A673 (cell line): ENCODE measurements around the gene ZC3H11A. TPM values are rescaled to one million over a fixed set of nuclear protein-coding genes. Genes with fewer than 3 reads are reported as not detected.
A peak's percentile ranks its signal among the peaks of the same experiment; 100 is the strongest.

Source experiments
- BruUV-seq: library from RNA; stranded (reverse); fragments of 400-500 nt; replicated peaks from 2 replicates; lab custom pipeline; 2021; lab: Mats Ljungman, UMichigan
- CTCF ChIA-PET: fragments of 300-600 bp; sonication (Branson Sonifier 250); formaldehyde crosslinking; loops from one replicate; lab custom pipeline; 2022; ENCODE audit warnings: antibody characterized with exemption; lab: Charles Lee
- POLR2A ChIA-PET: fragments of 300-600 bp; sonication (Branson Sonifier 250); formaldehyde crosslinking; loops from one replicate; lab custom pipeline; 2022; ENCODE audit warnings: antibody characterized with exemption; ENCODE audit not compliant: low non-redundant PET; lab: Charles Lee
- DNase-seq: peaks from one replicate; pipeline ENCODE4 v3.0.0-alpha.2; 2015; ENCODE audit warnings: low spot score
- H3K27ac ChIP-seq: fragments of 200-600 bp; sonication (generic); 2 replicates; pipeline ENCODE4 v1.5.1; 2016; ENCODE audit warnings: mixed run types, low read depth, mild to moderate bottlenecking, mixed read lengths, antibody characterized with exemption, low read length; ENCODE audit not compliant: poor library complexity, severe bottlenecking
- H3K27me3 ChIP-seq: fragments of 200-600 bp; sonication (generic); replicated peaks from 2 replicates; pipeline ENCODE4 v1.6.1; 2017; ENCODE audit warnings: mixed run types, low read depth, mild to moderate bottlenecking, mixed read lengths, antibody characterized with exemption, low read length; ENCODE audit not compliant: insufficient read depth, poor library complexity
- H3K36me3 ChIP-seq: fragments of 200-600 bp; sonication (generic); 2 replicates; pipeline ENCODE4 v1.6.1; 2016; ENCODE audit warnings: mixed run types, mild to moderate bottlenecking, mixed read lengths, antibody characterized with exemption, low read length; ENCODE audit not compliant: insufficient read depth, poor library complexity, severe bottlenecking
- H3K4me1 ChIP-seq: fragments of 200-600 bp; sonication (generic); 2 replicates; pipeline ENCODE4 v1.6.1; 2017; ENCODE audit warnings: mixed run types, mild to moderate bottlenecking, mixed read lengths, antibody characterized with exemption, low read length; ENCODE audit not compliant: insufficient read depth, poor library complexity, severe bottlenecking
- H3K4me3 ChIP-seq: fragments of 200-600 bp; sonication (generic); 2 replicates; pipeline ENCODE4 v1.5.1; 2016; ENCODE audit warnings: low read depth, mixed run types, mild to moderate bottlenecking, mixed read lengths, low read length; ENCODE audit not compliant: poor library complexity, severe bottlenecking
- H3K9me3 ChIP-seq: fragments of 200-600 bp; sonication (generic); 2 replicates; pipeline ENCODE4 v1.6.1; 2016; ENCODE audit warnings: mixed run types, low read depth, mild to moderate bottlenecking, mixed read lengths, antibody characterized with exemption, low read length; ENCODE audit not compliant: poor library complexity, severe bottlenecking
- EZH2 ChIP-seq: fragments of 200-600 bp; sonication (generic); IDR thresholded peaks from 2 replicates; pipeline ENCODE4 v1.6.1; 2017; ENCODE audit warnings: borderline replicate concordance, low read depth, mild to moderate bottlenecking, mixed read lengths, antibody characterized with exemption, low read length; ENCODE audit not compliant: poor library complexity, severe bottlenecking
- intact Hi-C: fragments of 100-400 bp; cut with micrococcal nuclease; formaldehyde crosslinking; loops from one replicate; pipeline ENCODE4 v1.10.0; 2022; ENCODE audit not compliant: unreplicated experiment
- total RNA-seq: library from RNA; stranded (reverse); gene quantifications from 2 replicates; pipeline ENCODE4 v1.2.3, GENCODE V29; 2021
- TF ChIP-seq, protein P1 (sequence below): fragments of 300-800, 200-600 bp; sonication (generic); conservative IDR thresholded peaks from 2 replicates; pipeline ENCODE4 v1.5.1; 2017; ENCODE audit warnings: low read depth, mild to moderate bottlenecking, antibody characterized with exemption, low read length, moderate library complexity, mixed read lengths

Gene ZC3H11A
- total RNA-seq, 1 experiment from 2014 or later = 95.3 TPM

DNA sequence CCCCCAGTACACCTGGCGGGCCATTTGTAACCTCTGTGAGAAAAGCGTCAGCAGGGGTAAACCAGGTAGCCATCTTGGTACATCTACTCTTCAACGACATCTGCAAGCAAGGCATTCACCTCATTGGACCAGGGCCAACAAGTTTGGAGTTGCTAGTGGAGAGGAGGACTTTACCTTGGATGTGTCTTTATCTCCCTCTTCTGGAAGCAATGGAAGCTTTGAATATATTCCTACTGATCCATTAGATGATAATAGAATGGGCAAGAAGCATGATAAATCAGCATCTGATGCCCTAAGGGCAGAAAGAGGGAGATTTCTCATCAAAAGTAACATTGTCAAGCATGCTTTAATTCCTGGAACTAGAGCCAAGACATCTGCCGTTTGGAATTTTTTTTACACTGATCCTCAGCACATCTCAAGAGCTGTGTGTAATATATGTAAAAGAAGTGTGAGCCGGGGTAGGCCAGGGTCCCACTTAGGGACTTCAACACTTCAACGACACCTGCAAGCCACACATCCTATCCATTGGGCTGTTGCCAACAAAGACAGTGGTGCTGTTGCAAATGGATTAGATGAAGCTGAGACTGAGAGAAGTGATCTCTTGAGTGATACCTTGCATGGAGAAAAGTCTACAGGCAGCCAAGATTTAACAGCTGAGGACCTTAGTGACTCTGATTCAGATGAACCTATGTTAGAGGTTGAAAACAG is 2.7 kb downstream of the ZC3H11A start:
- no peaks in the 10 kb centered on the region for H3K9me3 ChIP-seq
- peaks cover 55% of the 10 kb centered on the region for H3K4me1 ChIP-seq
- no peak for TF ChIP-seq EZH2
- TF ChIP-seq, protein P1, sequence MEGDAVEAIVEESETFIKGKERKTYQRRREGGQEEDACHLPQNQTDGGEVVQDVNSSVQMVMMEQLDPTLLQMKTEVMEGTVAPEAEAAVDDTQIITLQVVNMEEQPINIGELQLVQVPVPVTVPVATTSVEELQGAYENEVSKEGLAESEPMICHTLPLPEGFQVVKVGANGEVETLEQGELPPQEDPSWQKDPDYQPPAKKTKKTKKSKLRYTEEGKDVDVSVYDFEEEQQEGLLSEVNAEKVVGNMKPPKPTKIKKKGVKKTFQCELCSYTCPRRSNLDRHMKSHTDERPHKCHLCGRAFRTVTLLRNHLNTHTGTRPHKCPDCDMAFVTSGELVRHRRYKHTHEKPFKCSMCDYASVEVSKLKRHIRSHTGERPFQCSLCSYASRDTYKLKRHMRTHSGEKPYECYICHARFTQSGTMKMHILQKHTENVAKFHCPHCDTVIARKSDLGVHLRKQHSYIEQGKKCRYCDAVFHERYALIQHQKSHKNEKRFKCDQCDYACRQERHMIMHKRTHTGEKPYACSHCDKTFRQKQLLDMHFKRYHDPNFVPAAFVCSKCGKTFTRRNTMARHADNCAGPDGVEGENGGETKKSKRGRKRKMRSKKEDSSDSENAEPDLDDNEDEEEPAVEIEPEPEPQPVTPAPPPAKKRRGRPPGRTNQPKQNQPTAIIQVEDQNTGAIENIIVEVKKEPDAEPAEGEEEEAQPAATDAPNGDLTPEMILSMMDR = 0 out of 2 replicates have a peak, but pooled peaks have one; percentile 21
- no peak overlapping the region for H3K27ac ChIP-seq
- H3K36me3 ChIP-seq = peaks cover 33% of the 10 kb centered on the region
- no peak overlapping the region for H3K4me3 ChIP-seq
- intact Hi-C loops = no loop called here
- H3K27me3 ChIP-seq = no peaks in the 10 kb centered on the region
- POLR2A ChIA-PET = no interaction called here
- CTCF ChIA-PET = no interaction called here
- BruUV-seq = no TSS peak
- peak; percentile 41 for DNase-seq

DNA sequence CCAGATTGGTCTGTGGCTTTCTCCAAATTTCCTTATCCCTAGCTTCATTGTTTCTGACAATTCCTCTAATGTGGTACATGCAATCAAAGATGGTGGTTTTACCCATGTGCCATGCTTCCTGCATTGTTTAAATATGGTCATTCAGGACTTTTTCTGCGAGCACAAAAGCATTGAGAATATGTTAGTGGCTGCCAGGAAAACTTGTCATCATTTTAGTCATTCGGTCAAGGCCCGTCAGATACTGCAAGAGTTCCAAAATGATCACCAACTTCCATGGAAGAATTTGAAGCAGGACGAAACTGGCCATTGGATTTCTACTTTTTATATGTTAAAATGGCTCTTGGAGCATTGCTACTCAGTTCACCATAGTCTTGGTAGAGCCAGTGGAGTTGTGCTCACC is 3.7 kb downstream of the ZC3H11A start:
- POLR2A ChIA-PET = interaction anchor here (0.5 kb wide), 1 partner anchor 1456 kb away, joined by 5 read pairs; no protein-coding TSS in a partner anchor
- Histone ChIP-seq H3K36me3 (peaks cover 42% of the 10 kb centered on the region), H3K27ac (no peak overlapping the region), H3K4me1 (peaks cover 61% of the 10 kb centered on the region), H3K9me3 (no peaks in the 10 kb centered on the region), H3K27me3 (no peaks in the 10 kb centered on the region), H3K4me3 (no peak overlapping the region)
- TF ChIP-seq, protein P1 = no peak
- no peak for TF ChIP-seq EZH2
- BruUV-seq = no TSS peak
- intact Hi-C loops = no loop called here
- DNase-seq = no peak
- CTCF ChIA-PET = no interaction called here

DNA sequence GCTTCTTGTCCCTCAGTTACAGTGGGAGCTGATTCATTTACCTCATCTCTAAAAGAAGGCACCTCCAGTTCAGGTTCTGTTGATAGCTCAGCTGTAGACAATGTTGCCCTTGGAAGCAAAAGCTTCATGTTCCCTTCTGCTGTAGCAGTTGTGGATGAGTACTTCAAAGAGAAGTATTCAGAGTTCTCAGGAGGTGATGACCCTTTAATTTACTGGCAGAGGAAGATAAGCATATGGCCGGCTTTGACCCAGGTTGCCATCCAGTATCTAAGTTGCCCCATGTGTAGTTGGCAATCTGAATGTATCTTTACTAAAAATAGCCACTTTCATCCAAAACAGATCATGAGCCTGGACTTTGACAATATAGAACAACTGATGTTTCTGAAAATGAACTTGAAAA is 4.5 kb downstream of the ZC3H11A start:
- H3K9me3 ChIP-seq = no peaks in the 10 kb centered on the region
- BruUV-seq = no TSS peak
- H3K36me3 ChIP-seq = peaks cover 45% of the 10 kb centered on the region
- ChIA-PET CTCF (no interaction called here), POLR2A (interaction anchor here (0.7 kb wide), 1 partner anchor 391 kb away, joined by 4 read pairs; no protein-coding TSS in a partner anchor)
- peak overlapping the region; percentile 13 for H3K27ac ChIP-seq
- no peak for DNase-seq
- intact Hi-C loops = no loop called here
- H3K27me3 ChIP-seq = no peaks in the 10 kb centered on the region
- TF ChIP-seq EZH2 = no peak
- TF ChIP-seq, protein P1 = no peak
- H3K4me3 ChIP-seq = no peak overlapping the region
- peaks cover 57% of the 10 kb centered on the region for H3K4me1 ChIP-seq
